Gastrocnemius medialis (tissue), 4 donors: ENCODE measurements around the gene DTNB.

ENCODE experiments used
- POLR2A ChIP-seq, 2 donors: fragments of 450-650 bp; IDR thresholded peaks; one replicate each; pipeline ENCODE4 v1.6.1; 2017; ENCODE audit warnings: antibody characterized with exemption in 2 of 2, mild to moderate bottlenecking in 2 of 2, moderate library complexity in 2 of 2
- TF ChIP-seq, protein P1 (sequence below), 5 experiments: fragments of 450-650 bp in 3 of 5; fragments of 200-600 bp in 2 of 5; sonication (generic) in 2 of 5; IDR thresholded peaks in 4 of 5; conservative IDR thresholded peaks in 1 of 5; 1 replicate in 4 of 5; 2 replicates in 1 of 5; pipeline ENCODE4 v1.5.1; 2016 to 2019; ENCODE audit warnings: antibody characterized with exemption in 5 of 5, mild to moderate bottlenecking in 3 of 5, moderate library complexity in 3 of 5

DNA sequence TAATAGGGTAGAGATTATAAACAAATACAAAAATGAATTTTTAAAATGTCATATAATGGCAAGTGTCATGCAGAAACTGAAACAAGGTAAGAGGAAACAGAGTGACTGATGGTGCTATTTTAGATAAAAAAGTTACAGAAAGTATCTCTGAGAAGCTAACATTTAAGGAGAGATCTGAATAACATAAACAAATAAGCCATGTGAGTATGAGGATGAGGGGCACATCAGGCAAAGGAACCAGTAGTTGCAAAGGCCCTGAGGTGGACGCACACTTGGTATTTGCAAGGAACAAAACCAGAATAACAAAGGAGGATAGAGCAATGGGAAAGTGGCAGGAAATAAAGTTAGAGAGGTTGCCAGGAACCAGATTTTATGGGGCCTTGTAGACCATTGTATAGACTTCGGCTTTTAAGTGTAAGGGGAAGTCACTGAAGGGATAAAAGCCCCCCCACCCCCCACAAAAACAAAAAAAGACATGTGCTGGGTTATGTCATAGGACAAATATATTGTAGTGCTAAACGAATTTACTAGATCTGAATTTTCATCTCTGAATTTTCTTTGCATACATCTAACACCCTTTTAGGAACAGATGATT is 159.2 kb downstream of the DTNB start:
- TF ChIP-seq, protein P1, sequence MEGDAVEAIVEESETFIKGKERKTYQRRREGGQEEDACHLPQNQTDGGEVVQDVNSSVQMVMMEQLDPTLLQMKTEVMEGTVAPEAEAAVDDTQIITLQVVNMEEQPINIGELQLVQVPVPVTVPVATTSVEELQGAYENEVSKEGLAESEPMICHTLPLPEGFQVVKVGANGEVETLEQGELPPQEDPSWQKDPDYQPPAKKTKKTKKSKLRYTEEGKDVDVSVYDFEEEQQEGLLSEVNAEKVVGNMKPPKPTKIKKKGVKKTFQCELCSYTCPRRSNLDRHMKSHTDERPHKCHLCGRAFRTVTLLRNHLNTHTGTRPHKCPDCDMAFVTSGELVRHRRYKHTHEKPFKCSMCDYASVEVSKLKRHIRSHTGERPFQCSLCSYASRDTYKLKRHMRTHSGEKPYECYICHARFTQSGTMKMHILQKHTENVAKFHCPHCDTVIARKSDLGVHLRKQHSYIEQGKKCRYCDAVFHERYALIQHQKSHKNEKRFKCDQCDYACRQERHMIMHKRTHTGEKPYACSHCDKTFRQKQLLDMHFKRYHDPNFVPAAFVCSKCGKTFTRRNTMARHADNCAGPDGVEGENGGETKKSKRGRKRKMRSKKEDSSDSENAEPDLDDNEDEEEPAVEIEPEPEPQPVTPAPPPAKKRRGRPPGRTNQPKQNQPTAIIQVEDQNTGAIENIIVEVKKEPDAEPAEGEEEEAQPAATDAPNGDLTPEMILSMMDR (IDR thresholded peaks at IDR 0.05 in 4 of 5, conservative IDR thresholded peaks at IDR 0.05 in 1 of 5): no peak
- TF ChIP-seq POLR2A (IDR thresholded peaks at IDR 0.05): no peak
